Mucosa of descending colon (tissue), 3 donors: ENCODE data around the gene FAM222B. TPM values are rescaled to one million over a fixed set of nuclear protein-coding genes. Genes with fewer than 3 reads are reported as not detected.

ENCODE experiments used
- ATAC-seq: fragments of 200-7000 bp; cut with Tn5 transposase; one replicate; pipeline ENCODE4 v1.9.1; 2020; ENCODE audit warnings: mild to moderate bottlenecking, moderate library complexity
- DNase-seq, 3 donors: peaks; one replicate each; pipeline ENCODE4 v3.0.0-alpha.2; 2020
- H3K36me3 ChIP-seq: fragments of 200-600 bp; one replicate; pipeline ENCODE4 v1.8.0; 2021; ENCODE audit warnings: low read depth, mild to moderate bottlenecking
- H3K4me1 ChIP-seq: fragments of 200-600 bp; one replicate; pipeline ENCODE4 v1.8.0; 2021; ENCODE audit warnings: low read depth, mild to moderate bottlenecking
- H3K4me3 ChIP-seq: fragments of 200-600 bp; one replicate; pipeline ENCODE4 v1.8.0; 2021; ENCODE audit warnings: mild to moderate bottlenecking
- H3K9me3 ChIP-seq: fragments of 200-600 bp; one replicate; pipeline ENCODE4 v1.8.0; 2021; ENCODE audit warnings: mild to moderate bottlenecking
- intact Hi-C, 2 donors: fragments of 100-400 bp; cut with DNase I in 1 of 2; cut with micrococcal nuclease in 1 of 2; formaldehyde crosslinking; loops; one replicate each; pipeline versions ENCODE4 v1.11.0 to v1.11.1; 2022; cut with DNase I, micrococcal nuclease
- total RNA-seq, 3 donors: library from RNA; stranded (reverse); fragmentation: NEBNext Ultra II Directional in 2 of 3; extraction: Animal tissue kit (Norgen Biotek cat#: 25700) in 2 of 3; gene quantifications; one replicate each; pipeline versions ENCODE4 v1.2.1 to v1.2.4, GENCODE V29; 2021 to 2023
- TF ChIP-seq, protein P1 (sequence below): fragments of 200-600 bp; IDR thresholded peaks from one replicate; pipeline ENCODE4 v1.8.0; 2022; ENCODE audit warnings: antibody characterized with exemption, mild to moderate bottlenecking
- donor health status: DM: no; HTN: no; CAD: no; lungs with moderate emphysema.
- donor health status: DM: no; HTN: no; CAD: no.
- donor health status: DM: no; HTN: yes; CAD: no.

The FAM222B gene
- total RNA-seq, 3 donors from 2014 or later, result 25.3 to 40.0 (median 30.0) TPM

DNA sequence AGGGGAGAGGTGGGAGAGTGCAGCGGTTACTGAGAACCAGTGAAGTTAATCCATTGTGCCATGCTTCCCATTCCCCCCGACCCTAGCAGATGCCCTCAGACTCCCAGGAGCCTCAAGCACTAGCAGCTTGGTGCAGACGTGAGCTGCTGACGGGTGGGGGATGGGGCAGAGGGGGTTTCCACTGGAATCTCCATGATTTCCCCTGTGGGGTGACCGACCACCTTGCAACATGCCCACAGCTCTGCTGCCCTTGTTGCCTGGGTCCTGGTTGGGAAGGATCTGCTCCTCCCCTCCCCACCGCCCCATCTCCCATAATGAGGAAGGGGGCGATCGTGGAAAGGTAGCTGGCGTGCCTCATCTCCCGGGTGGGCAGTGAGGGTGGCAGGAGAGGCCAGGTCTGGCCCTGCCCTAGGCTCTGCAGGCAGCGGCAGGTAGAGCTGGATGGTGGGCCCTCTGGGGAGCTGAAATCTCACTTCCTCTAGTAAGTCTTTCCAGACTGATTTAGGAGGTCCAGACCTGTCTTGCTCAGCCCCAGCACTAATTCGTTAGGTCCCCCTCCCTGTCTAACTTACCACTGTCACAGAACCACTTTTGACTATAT is 45.4 kb upstream of the FAM222B start:
- Histone ChIP-seq H3K4me1 (peaks cover 4% of the 10 kb centered on the region), H3K4me3 (no peak overlapping the region), H3K9me3 (no peaks in the 10 kb centered on the region), H3K36me3 (no peaks in the 10 kb centered on the region)
- ATAC-seq, result no peak
- intact Hi-C loops, result no loop called here
- no peak for DNase-seq
- TF ChIP-seq, protein P1, sequence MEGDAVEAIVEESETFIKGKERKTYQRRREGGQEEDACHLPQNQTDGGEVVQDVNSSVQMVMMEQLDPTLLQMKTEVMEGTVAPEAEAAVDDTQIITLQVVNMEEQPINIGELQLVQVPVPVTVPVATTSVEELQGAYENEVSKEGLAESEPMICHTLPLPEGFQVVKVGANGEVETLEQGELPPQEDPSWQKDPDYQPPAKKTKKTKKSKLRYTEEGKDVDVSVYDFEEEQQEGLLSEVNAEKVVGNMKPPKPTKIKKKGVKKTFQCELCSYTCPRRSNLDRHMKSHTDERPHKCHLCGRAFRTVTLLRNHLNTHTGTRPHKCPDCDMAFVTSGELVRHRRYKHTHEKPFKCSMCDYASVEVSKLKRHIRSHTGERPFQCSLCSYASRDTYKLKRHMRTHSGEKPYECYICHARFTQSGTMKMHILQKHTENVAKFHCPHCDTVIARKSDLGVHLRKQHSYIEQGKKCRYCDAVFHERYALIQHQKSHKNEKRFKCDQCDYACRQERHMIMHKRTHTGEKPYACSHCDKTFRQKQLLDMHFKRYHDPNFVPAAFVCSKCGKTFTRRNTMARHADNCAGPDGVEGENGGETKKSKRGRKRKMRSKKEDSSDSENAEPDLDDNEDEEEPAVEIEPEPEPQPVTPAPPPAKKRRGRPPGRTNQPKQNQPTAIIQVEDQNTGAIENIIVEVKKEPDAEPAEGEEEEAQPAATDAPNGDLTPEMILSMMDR, result no peak

DNA sequence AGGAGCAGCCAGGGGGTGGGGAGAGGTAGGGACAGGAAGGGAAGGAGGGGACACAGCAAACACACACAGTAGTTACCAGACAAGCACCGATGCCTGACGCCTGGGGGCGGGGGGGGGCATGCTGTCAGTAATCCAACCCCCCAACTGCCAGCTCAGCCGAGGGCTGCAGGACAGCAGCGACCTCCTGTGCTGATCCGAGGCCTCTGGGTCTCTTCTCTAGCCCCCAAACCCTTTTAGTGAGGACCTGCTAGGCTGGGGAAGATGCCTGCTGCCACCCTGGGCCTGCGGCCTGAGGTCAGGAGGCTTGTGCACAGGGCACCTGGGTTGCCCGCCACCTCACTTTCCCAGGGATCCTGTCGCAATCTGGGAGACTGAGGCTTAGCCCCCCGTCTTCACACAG is 43.4 kb upstream of the FAM222B start:
- no peak overlapping the region for H3K4me3 ChIP-seq
- H3K9me3 ChIP-seq, result no peaks in the 10 kb centered on the region
- no peaks in the 10 kb centered on the region for H3K4me1 ChIP-seq
- TF ChIP-seq, protein P1, result no peak
- no peak for ATAC-seq
- intact Hi-C loops, result no loop called here
- H3K36me3 ChIP-seq, result no peaks in the 10 kb centered on the region
- no peak for DNase-seq

DNA sequence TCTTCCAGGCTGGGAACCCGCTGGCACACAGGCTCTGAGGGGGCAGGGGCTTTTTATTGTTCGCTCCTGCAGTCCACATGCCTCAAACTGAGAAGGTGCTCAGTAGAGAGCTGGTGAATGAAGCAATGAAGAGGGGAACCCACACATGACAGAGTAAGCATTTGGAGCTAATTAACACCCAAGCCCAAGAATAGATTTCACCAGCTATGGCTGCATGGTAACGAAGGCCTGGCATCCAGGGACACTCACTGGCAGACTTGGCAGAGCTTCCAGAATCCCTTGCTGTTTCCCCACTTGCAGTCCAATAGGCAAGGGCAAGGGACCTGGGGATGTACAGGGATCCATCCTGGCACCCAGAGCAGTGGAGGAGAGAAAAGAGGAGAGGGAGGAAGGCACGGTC is 42.8 kb upstream of the FAM222B start:
- intact Hi-C loops, result no loop called here
- no peak overlapping the region for H3K4me3 ChIP-seq
- H3K4me1 ChIP-seq, result no peaks in the 10 kb centered on the region
- H3K36me3 ChIP-seq, result no peaks in the 10 kb centered on the region
- TF ChIP-seq, protein P1, result no peak
- DNase-seq (no peak), ATAC-seq (no peak)
- H3K9me3 ChIP-seq, result no peaks in the 10 kb centered on the region

DNA sequence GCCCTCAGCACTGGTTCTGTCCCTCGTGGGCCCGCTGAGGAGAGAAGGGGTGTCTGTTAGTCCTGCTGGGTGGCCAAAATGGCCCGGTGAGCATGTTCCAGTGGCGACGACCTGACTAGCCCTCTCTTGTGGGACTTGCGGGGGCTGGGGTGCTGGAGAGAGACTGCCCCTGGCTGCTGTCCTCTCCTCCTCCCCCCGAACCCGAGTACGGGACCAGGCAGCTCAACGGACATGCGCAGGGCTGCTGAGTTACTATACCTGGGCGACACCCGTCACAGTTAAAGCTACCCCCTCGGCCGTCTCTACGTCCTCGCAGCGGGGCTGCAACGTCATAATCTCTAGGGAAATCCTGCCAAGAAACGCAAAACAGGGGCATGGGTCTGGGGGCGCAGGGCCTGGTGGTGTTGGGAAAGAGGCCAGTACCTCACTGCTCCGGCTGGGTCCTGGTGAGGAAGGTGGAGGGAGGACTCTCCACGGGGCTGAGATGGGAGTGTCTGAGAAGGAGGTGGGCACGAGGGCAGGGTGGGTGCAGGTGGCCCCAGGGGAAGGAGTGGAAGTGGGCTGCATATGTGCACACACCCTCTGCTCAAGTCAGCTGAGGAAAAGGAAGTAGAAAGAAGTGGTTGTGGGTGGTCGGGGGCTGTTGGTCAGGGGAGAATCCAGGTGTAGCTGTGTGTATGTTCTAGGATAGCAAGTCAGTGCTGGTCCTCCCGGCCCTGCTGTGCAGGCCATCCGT is 41.5 kb upstream of the FAM222B start:
- H3K4me3 ChIP-seq, result no peak overlapping the region
- H3K4me1 ChIP-seq, result no peaks in the 10 kb centered on the region
- DNase-seq (no peak), ATAC-seq (no peak)
- intact Hi-C loops, result no loop called here
- no peaks in the 10 kb centered on the region for H3K36me3 ChIP-seq
- TF ChIP-seq, protein P1, result no peak
- no peaks in the 10 kb centered on the region for H3K9me3 ChIP-seq

DNA sequence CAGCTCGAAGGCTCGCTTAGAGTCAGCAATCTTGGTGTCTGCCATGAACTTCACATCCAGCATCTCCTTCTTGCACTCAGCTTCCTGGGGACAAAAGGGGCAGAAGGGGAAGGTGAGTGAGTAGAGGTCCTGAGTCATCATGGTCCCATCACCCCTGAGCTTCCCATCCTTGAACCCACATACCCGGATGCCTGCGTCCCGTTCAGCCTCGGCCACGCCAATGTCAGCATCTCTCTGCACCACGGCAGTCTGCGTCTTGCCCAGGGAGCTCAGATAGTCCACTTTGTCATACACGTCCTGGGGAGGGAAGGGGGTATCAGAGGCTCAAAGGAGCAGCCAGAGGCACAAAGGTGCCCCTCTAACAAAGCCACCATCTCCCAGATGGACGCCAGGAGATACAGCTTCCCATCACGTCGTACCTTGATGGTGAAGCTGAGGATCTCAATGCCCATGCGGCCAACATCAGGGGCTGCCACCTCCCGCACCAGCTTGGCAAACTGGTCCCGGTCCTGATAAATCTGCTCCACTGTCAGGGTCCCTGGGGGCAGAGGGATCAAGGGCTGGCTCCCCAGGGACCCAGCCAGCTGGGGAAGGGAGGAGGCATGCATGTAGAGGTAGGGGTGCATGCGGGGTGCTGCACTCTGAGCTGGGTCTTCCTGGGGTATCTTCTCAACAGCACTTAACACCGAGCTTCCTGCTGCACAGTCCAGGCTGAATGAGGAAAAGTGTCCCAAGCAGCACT is 39.7 kb upstream of the FAM222B start:
- no peaks in the 10 kb centered on the region for H3K9me3 ChIP-seq
- no peaks in the 10 kb centered on the region for H3K4me1 ChIP-seq
- no peaks in the 10 kb centered on the region for H3K36me3 ChIP-seq
- no peak for ATAC-seq
- intact Hi-C loops, result no loop called here
- no peak overlapping the region for H3K4me3 ChIP-seq
- DNase-seq, result no peak
- TF ChIP-seq, protein P1, result no peak
